SW 1271 (cell line): ENCODE measurements around the gene HOXB3.

Source experiments
- DNase-seq, 2 experiments: peaks; one replicate each; lab custom pipeline; 2025; lab: John Stamatoyannopoulos, UW

HOXB3 gene

GRCh38 chr17:48612456-48612853, 22.4 kb upstream of the HOXB3 start:
- DNase-seq: no peak

DNA sequence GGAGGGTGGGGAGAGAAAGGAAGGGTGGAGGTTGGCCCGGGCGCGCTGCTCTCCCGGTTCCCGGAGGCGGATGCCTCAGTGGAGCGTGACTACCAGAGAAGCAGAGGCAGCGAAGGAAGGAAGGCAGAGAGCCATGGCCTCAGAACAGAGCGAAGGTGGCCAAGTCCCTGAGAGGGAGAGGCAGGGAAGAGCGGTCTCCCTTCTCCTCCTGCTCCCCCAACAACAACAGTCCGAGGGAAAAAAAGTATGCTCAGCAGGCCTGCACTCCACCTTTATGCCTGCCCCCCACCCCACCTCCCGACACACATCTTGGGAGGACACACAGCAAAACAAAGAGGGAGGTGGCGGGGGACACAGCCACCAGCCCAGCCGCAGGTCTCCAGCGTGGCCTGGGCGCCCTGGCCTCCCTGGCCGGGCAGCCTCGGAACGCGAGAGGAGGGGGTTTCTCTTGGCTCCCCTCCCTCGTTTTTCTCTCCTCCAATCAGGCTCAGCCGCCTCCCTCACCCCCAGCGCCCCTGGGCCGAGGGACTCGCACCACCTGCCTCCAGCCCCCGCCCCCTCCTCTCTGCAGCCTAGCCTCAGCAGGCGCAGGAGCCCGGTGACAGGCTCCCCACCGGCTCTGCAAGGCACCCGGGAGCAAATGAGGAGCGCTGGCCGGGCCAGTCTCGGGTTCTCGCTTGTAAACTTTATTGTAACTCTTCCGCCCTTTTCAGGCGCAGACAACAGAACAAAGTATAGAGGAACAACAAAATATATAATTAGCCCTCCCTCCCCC, 21.8 kb upstream of the HOXB3 start:
- no peak for DNase-seq

GRCh38 chr17:48611213-48611612, 21.2 kb upstream of the HOXB3 start:
- DNase-seq: no peak

DNA sequence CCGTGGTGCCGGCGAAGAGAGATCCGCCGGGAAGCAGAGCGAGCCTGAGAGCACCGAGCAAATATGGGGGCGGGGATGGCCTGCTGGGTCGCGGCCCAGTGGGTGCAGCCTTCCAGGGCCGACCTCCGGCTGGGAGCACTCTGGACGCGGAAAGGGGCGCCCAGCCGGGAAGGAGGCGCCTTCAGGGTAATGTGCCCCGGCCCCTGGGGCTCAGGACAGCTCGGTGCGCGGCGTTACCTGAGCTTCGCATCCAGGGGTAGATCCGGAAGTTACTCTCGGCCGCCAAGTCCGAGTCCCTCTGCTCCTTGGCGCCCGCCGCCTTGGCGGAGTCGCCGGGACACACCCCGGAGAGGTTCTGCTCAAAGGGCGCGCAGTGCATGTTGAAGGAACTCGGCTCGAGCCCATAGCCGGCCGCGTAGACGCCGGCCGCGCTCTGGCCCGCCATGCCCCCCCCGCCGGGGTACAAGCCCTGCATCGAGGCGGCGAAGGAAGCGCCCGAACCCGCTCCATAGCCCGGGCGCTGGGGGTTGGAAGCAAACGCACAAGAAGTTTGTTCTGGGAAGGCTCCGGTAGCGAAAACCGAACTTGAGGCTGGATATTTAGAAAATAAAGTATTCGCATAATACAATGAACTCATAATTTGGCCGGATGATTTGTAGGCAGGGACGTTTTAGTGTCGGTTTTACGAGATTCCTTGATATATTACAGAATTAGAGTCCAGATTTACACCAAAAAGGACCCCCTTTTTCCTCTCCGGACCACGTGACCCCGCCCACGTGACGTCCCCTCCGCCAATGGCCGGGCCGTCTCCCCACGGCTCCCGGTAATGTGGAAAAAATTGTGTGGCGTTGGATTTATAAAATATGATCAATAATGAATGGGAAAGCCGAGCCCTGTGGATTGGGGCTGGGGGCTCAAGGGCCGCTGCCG, 20.5 kb upstream of the HOXB3 start, which contains the start of gene HOXB7:
HOXB7 (minus strand) TSS at position 736 of the 930 bp plus-strand sequence; CDS start at position 637, 99 bp downstream.
- peak; percentile 46 to 57 for DNase-seq

- no peak for DNase-seq
Observed at GRCh38 chr17:48609759-48610281, 19.8 kb upstream of the HOXB3 start.

- DNase-seq: no peak
Observed at GRCh38 chr17:48609033-48609432, 19.0 kb upstream of the HOXB3 start.

DNA sequence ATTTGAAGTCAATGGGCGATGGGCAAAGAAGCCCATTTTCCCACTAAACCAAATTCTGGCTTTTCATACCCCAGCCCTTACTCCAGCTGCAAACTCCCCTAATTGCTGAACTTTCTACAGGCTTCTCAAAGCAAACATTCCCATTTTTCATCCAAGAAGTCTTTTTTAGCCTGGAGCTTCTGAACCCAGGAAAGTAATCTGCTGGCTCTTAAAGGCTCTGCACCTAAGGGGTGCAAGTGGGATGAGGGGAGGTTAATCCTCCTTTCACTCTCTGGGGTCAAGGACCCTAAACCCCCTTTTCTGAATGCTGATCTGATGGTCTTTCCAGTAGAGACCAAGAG, 18.4 kb upstream of the HOXB3 start:
- no peak for DNase-seq

DNA sequence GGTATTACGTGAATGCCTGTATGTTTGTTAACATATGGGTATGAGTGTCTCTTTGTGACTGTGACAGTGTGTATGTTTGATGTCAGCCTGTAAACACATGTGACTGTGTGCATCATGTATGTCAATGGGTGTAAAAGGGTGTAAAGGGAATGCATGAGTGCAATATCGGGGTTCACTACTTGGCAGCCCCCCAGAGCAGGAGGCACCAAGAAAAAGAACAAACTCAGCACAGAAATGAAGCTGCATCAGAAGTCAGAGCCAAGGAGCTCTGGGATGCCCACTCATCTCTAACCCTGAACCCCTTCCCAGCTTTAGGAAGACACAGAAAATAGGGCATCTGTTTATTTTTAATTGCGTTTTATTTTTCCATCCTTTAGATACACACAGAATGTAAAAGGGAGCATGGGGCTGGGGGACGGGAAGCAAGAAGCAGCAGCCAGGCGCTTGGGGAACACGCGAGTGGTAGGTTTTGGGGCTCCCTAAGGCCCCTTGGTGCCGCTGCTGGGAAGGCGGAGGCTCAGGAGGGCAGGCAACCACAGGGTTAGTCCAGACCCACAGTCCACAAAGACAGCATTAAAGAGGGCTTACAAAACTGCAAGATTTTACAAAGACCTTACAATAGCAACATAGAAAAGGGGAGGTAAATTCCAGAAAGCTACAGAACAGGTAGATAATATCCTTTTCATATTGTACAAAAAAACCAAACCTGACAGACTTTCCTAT, 17.0 kb upstream of the HOXB3 start:
- DNase-seq: no peak

DNA sequence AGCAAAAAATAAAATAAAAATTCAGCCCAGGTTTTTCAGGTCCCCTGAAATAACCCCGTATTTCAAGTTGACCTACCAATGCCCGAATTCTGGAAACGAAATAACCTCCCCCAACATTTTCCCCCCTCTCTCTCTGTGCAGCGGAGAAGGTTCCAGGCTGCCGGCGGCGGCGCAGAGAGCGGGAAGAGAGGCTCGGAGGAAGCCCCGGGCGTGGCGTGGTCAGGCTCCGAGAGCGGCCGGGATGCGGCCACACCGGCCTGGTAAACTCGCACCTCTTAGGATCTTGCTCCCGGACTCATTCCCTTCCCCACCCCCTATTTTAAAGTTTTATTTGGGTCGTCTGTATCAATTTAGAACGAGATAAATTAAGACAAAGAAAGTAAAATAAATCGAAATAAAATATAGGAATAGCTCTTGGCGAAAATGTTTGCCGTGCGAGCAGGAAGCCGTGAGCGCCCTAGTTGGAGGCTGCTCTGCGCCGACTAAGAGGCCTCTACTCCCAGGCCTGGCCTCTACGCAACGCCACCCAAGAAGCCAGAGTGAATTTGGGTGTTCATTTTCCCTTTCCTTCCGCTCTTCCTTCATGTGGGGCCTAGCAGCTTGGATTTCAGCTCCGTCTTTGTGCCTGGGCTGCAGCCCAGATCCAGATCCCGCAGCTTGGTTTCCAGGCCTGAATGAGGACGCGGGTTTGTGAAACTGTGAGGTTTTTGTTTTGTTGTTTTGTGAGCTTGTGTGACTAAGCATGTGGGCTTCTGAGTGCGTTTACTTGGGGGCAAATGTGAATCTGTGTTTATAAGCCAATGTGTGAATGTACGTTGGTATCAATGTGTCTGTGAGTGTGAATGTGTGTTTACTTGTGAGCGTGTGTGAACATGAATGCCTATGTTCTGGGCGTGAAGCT, 16.2 kb upstream of the HOXB3 start:
- DNase-seq: no peak

- no peak for DNase-seq
Observed at GRCh38 chr17:48605409-48605919, 15.4 kb upstream of the HOXB3 start.

- no peak for DNase-seq
Observed at GRCh38 chr17:48604770-48605329, 14.8 kb upstream of the HOXB3 start, which contains the start of gene HOXB6. Gene HOXB6 (minus strand): TSS chr17:48604986. CDS start chr17:48598150, 6,836 bp downstream.

DNA sequence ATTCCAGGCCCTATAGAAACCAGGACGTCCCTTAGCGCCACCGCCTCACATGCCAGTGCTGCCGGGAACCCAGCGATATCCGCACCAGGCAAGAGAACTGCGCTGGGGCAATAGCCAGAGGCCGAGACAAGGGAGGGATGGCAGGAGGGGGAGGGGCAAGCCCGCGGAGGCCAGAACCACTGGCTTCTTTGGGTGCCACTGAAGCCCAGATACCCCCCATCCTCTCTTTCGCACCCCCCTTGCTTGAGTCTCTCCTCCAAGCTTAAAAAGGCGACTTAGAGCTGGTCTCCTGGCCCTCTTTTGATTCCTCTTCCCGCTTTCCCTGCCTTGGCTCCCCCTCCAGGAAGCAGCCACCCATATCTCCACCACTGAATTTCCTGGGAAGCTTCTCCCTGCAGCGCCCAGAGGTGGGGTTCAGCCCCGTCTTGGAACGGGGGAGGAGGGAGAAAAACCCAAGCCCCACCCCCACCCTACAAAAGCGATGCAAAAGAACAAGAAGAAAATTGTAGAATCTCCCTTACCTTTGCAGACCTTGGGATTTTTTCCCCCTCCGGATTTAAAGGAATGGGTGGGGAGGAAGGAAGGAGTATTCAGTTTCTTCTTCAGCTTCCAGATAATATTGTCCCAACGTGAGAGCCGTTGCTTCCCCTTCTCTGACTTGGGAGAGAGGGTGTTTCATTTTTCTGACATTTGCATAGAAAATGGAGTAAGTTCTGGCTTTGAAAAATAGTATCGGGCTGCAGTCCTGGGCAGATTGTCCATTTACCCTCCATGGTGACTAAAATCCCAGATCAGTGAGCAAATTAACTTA, 14.1 kb upstream of the HOXB3 start:
- DNase-seq: peak in 1 of 2 experiments; percentile 51

DNA sequence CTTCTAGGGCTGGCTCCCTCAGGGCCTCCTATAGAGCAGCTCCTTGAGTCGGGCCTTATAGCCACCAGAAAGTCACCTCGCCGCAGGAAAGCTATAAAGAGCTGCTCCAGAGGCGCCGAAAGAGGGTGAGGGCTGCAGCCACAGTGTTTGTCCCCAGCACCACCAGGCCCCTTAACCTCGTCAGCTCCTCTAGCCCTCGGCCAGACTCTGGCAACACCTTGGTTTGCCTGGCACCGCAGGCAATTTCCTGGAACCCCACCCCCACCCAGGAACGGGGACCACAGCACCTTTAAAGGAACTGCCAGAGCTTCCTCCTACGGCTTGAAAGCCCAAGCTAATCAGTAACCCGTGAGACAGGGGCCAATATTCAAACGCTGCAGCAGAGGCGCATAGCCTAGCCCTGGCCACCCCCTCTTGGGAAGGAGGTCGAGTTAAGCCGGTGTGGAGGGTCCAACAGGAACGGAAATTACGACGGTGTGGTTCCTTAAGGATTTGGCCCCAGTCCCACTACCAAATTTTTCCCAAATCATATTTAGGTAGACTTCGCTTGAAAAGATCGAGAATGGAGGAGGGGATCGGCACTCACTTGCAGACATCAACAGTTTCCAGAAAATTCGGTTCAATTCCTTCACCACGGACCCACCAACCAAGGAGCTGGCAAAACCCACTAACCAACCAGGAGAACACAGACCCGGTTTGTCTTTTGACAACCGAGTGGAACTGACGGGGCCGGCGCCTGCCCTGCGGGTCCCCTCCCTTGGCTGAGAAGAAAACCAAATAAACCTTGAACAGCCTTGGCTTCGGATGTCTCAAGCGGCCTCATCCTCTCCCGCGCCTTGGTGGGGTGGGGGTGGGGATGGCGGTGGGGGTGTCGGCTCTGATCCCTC, 11.7 kb upstream of the HOXB3 start:
- DNase-seq: no peak

GRCh38 chr17:48601207-48601538, 11.1 kb upstream of the HOXB3 start:
- no peak for DNase-seq

DNA sequence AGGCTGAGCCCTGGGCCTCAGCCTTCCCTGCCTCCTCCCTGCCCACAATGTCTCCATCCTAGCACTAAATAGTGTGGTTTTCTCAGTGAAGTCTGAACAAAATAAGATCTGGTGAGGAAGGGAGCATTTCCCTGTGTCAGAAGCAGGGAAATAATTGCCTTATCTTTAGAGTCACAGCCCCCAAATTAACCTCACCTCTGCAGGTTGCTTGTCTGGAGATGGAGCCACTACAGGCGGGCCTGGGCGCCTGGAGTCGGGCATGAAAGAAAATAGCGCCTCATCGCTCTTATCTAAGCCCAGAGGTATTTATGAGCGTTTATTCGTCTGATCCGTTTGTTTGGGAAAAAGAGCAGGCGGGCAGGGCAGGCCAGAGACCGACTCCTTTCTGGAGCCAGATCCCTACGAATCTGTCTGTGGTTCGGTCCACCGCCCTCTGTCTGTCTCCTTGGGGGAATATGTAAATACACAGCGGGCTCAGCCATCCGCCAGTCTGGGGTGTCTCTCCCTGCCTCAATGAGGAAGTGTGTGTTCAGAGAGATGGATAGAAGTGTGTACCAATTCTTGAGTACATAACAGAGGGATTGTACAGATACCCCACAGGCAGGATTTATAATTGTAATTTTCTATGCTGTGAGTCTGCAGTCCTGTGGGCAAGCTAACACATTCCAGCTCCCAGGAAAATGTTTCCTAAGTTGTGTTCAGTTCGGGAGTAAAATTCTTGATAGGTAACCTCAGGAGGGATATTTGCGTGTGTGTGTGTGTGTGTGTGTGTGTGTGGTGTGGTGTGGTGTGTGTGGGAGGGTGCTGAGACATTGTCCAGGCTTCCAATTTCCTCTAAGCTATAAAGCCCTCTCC, 10.4 kb upstream of the HOXB3 start:
- no peak for DNase-seq

DNA sequence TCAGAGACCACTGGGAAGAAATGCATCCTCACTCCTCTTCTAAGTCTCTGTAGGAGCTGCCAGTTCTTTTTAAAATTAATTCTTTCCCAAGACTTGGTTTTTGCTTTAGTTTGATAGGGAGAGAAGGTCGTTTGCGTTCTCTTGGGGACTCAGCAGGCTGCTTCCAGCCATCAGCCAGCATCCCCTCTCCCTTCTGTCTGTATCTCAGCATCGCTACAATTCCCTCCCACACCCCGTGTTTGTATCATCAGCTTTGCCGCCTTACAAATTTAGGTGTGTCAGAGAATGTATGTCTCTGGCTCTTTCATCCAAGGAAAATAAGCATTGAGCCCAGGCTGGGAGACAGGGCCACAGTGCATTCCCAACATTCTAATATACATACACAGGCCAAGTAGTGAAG, 9.3 kb upstream of the HOXB3 start:
- DNase-seq: no peak

- no peak for DNase-seq
Observed at GRCh38 chr17:48598736-48599135, 8.7 kb upstream of the HOXB3 start.
